KOPT-K1 (cell line): Measurements from ENCODE around the gene INPP5K.
"Not testable (repeated sequence)": the region's sequence is repeated elsewhere in the genome, so short reads cannot be mapped to it uniquely, and the experiment has no call there.

Experiments
- H3K27ac ChIP-seq: fragments of 200-600 bp; sonication (generic); 2 replicates; pipeline ENCODE4 v1.5.1; 2016; ENCODE audit warnings: antibody characterized with exemption, mild to moderate bottlenecking, low read depth, low read length; ENCODE audit not compliant: poor library complexity, severe bottlenecking
- H3K36me3 ChIP-seq: fragments of 200-600 bp; sonication (generic); 2 replicates; pipeline ENCODE4 v1.5.1; 2017; ENCODE audit warnings: antibody characterized with exemption, mild to moderate bottlenecking, low read length, moderate library complexity; ENCODE audit not compliant: insufficient read depth
- H3K9me3 ChIP-seq: fragments of 200-600 bp; sonication (generic); 2 replicates; pipeline ENCODE4 v1.5.1; 2017; ENCODE audit warnings: antibody characterized with exemption, low read length, mild to moderate bottlenecking; ENCODE audit not compliant: insufficient read depth, poor library complexity, severe bottlenecking

The INPP5K gene

GRCh38 chr17:1526876-1527275 lies 10.5 kb upstream of the INPP5K start:
- not testable (repeated sequence) for H3K9me3 ChIP-seq, H3K27ac ChIP-seq
- H3K36me3 ChIP-seq = peaks cover 96% of the 10 kb centered on the region

GRCh38 chr17:1522626-1523025 lies 6.2 kb upstream of the INPP5K start:
- H3K9me3 ChIP-seq = no peaks in the 10 kb centered on the region
- H3K36me3 ChIP-seq = peaks cover 93% of the 10 kb centered on the region
- H3K27ac ChIP-seq = no peak overlapping the region

- Histone ChIP-seq H3K9me3 (no peaks in the 10 kb centered on the region), H3K27ac (no peak overlapping the region), H3K36me3 (peaks cover 79% of the 10 kb centered on the region)
Observed at GRCh38 chr17:1521086-1521640, 4.8 kb upstream of the INPP5K start.

GRCh38 chr17:1519678-1520077 lies 3.3 kb upstream of the INPP5K start:
- Histone ChIP-seq H3K36me3 (peaks cover 64% of the 10 kb centered on the region), H3K9me3 (no peaks in the 10 kb centered on the region)

GRCh38 chr17:1518410-1518809 lies 2.0 kb upstream of the INPP5K start:
- Histone ChIP-seq H3K36me3 (peaks cover 57% of the 10 kb centered on the region), H3K9me3 (no peaks in the 10 kb centered on the region), H3K27ac (no peak overlapping the region)

More at GRCh38 chr17:1519678-1520077, 3.3 kb upstream of the INPP5K start:
- H3K27ac ChIP-seq = no peak overlapping the region

- peaks cover 47% of the 10 kb centered on the region for H3K36me3 ChIP-seq
- H3K9me3 ChIP-seq = no peaks in the 10 kb centered on the region
- peak overlapping the region; percentile 68 for H3K27ac ChIP-seq
Observed at GRCh38 chr17:1515640-1516387, 598 bp downstream of the INPP5K start.

GRCh38 chr17:1512351-1512750 lies 4.1 kb downstream of the INPP5K start:
- H3K36me3 ChIP-seq = peaks cover 32% of the 10 kb centered on the region
- H3K27ac ChIP-seq = no peak overlapping the region
- H3K9me3 ChIP-seq = no peaks in the 10 kb centered on the region

- peaks cover 37% of the 10 kb centered on the region for H3K36me3 ChIP-seq
- no peak overlapping the region for H3K27ac ChIP-seq
- H3K9me3 ChIP-seq = no peaks in the 10 kb centered on the region
Observed at GRCh38 chr17:1511756-1512321, 4.6 kb downstream of the INPP5K start.

- Histone ChIP-seq H3K36me3 (peaks cover 43% of the 10 kb centered on the region), H3K27ac (no peak overlapping the region), H3K9me3 (no peaks in the 10 kb centered on the region)
Observed at GRCh38 chr17:1511290-1511689, 5.1 kb downstream of the INPP5K start.

- peaks cover 43% of the 10 kb centered on the region for H3K36me3 ChIP-seq
- H3K27ac ChIP-seq = no peak overlapping the region
- H3K9me3 ChIP-seq = no peaks in the 10 kb centered on the region
Observed at GRCh38 chr17:1509290-1509881, 7.0 kb downstream of the INPP5K start.

- H3K9me3 ChIP-seq, H3K27ac ChIP-seq: not testable (repeated sequence)
- peaks cover 41% of the 10 kb centered on the region for H3K36me3 ChIP-seq
Observed at GRCh38 chr17:1508709-1509108, 7.7 kb downstream of the INPP5K start.

GRCh38 chr17:1506649-1507267 lies 9.7 kb downstream of the INPP5K start:
- no peak overlapping the region for H3K27ac ChIP-seq
- H3K36me3 ChIP-seq = peaks cover 25% of the 10 kb centered on the region; the same call in 1 of the 2 replicates
- no peaks in the 10 kb centered on the region for H3K9me3 ChIP-seq

GRCh38 chr17:1505586-1505985 lies 10.8 kb downstream of the INPP5K start:
- Histone ChIP-seq H3K27ac (no peak overlapping the region), H3K36me3 (peaks cover 25% of the 10 kb centered on the region; the same call in 1 of the 2 replicates), H3K9me3 (no peaks in the 10 kb centered on the region)

- Histone ChIP-seq H3K36me3 (peaks cover 25% of the 10 kb centered on the region; the same call in 1 of the 2 replicates), H3K9me3 (no peaks in the 10 kb centered on the region), H3K27ac (no peak overlapping the region)
Observed at GRCh38 chr17:1504866-1505265, 11.5 kb downstream of the INPP5K start.

- H3K36me3 ChIP-seq = peaks cover 18% of the 10 kb centered on the region; the same call in 1 of the 2 replicates
- no peak overlapping the region for H3K27ac ChIP-seq
- no peaks in the 10 kb centered on the region for H3K9me3 ChIP-seq
Observed at GRCh38 chr17:1503699-1504098, 12.7 kb downstream of the INPP5K start.
